NCI-H2196 (cell line): ENCODE data around the gene POTEF.
A peak's percentile ranks its signal among the peaks of the same experiment; 100 is the strongest.
"Not testable (repeated sequence)": the region's sequence is repeated elsewhere in the genome, so short reads cannot be mapped to it uniquely, and the experiment has no call there.

Experiments
- DNase-seq: peaks from one replicate; lab custom pipeline; 2025; ENCODE audit not compliant: unreplicated experiment; lab: John Stamatoyannopoulos, UW

POTEF gene

GRCh38 chr2:130129120-130129829 lies at the start of gene POTEF:
Gene POTEF (minus strand): TSS chr2:130129222. CDS start chr2:130120515, 8,707 bp downstream.
- DNase-seq: not testable (repeated sequence)

- not testable (repeated sequence) for DNase-seq
Measured at GRCh38 chr2:130174866-130175265, 45.8 kb upstream of the POTEF start.

GRCh38 chr2:130169896-130170295 lies 40.9 kb upstream of the POTEF start:
- DNase-seq: no peak

GRCh38 chr2:130169163-130169562 lies 40.1 kb upstream of the POTEF start:
- not testable (repeated sequence) for DNase-seq

GRCh38 chr2:130166611-130167010 lies 37.6 kb upstream of the POTEF start:
- DNase-seq: not testable (repeated sequence)

GRCh38 chr2:130165293-130166016 lies 36.4 kb upstream of the POTEF start:
- no peak for DNase-seq

- DNase-seq: no peak
Measured at GRCh38 chr2:130162968-130163367, 33.9 kb upstream of the POTEF start.

GRCh38 chr2:130162486-130162885 lies 33.5 kb upstream of the POTEF start:
- not testable (repeated sequence) for DNase-seq

GRCh38 chr2:130160838-130161705 lies 32.0 kb upstream of the POTEF start:
- DNase-seq: not testable (repeated sequence)

- no peak for DNase-seq
Measured at GRCh38 chr2:130160131-130160530, 31.1 kb upstream of the POTEF start.

GRCh38 chr2:130159376-130159775 lies 30.4 kb upstream of the POTEF start:
- DNase-seq: not testable (repeated sequence)

- no peak for DNase-seq
Measured at GRCh38 chr2:130158631-130159030, 29.6 kb upstream of the POTEF start.

- not testable (repeated sequence) for DNase-seq
Measured at GRCh38 chr2:130157825-130158514, 28.9 kb upstream of the POTEF start.

GRCh38 chr2:130157354-130157753 lies 28.3 kb upstream of the POTEF start:
- DNase-seq: peak; percentile 56

GRCh38 chr2:130156624-130157004 lies 27.6 kb upstream of the POTEF start:
- no peak for DNase-seq

GRCh38 chr2:130155956-130156623 lies 27.1 kb upstream of the POTEF start:
- peak; percentile 94 for DNase-seq

GRCh38 chr2:130154773-130155765 lies 26.0 kb upstream of the POTEF start:
- DNase-seq: no peak

GRCh38 chr2:130154423-130154770 lies 25.4 kb upstream of the POTEF start:
- not testable (repeated sequence) for DNase-seq
